Activated CD4-positive, alpha-beta T cell treated with anti-CD3 and anti-CD28 coated beads, Interleukin-2, amount 10 ng/mL, durations not matched to agents 24 days and 14 days (primary cell): ENCODE results near the gene SLFN14. TPM values are rescaled to one million over a fixed set of nuclear protein-coding genes. Genes with fewer than 3 reads are reported as not detected.
A peak's percentile ranks its signal among the peaks of the same experiment; 100 is the strongest.
"Not testable (repeated sequence)": the region's sequence is repeated elsewhere in the genome, so short reads cannot be mapped to it uniquely, and the experiment has no call there.

Experiments used
- DNase-seq: peaks from one replicate; pipeline ENCODE4 v3.0.0; 2022
- H3K27ac Mint-ChIP-seq: one replicate; pipeline ENCODE4 v1.8.0; 2022; ENCODE audit warnings: mild to moderate bottlenecking, mixed read lengths
- H3K27me3 Mint-ChIP-seq: one replicate; pipeline ENCODE4 v1.8.0; 2022; ENCODE audit warnings: mixed read lengths
- H3K36me3 Mint-ChIP-seq: one replicate; pipeline ENCODE4 v1.8.0; 2022; ENCODE audit warnings: low read depth, mild to moderate bottlenecking, mixed read lengths
- H3K4me1 Mint-ChIP-seq: one replicate; pipeline ENCODE4 v1.8.0; 2021; ENCODE audit warnings: mixed read lengths
- H3K4me3 Mint-ChIP-seq: one replicate; pipeline ENCODE4 v1.8.0; 2022; ENCODE audit warnings: mild to moderate bottlenecking, moderate library complexity, mixed read lengths
- H3K9me3 Mint-ChIP-seq: one replicate; pipeline ENCODE4 v1.8.0; 2021; ENCODE audit warnings: mixed read lengths
- intact Hi-C: fragments of 100-400 bp; cut with micrococcal nuclease; formaldehyde crosslinking; loops from one replicate; pipeline ENCODE4 v1.15.1; 2023
- total RNA-seq: library from RNA; stranded (reverse); gene quantifications from 2 replicates; pipeline ENCODE4 v1.2.3, GENCODE V29; 2022

Gene SLFN14
- total RNA-seq, 1 donor from 2014 or later: 0.07 TPM

GRCh38 chr17:35548208-35548810 is 12.3 kb downstream of the SLFN14 start:
- Mint-ChIP-seq H3K4me1 (peaks cover 18% of the 10 kb centered on the region), H3K27me3 (peaks cover 9% of the 10 kb centered on the region), H3K9me3 (peaks cover 5% of the 10 kb centered on the region), H3K4me3 (no peak overlapping the region), H3K27ac (no peak overlapping the region), H3K36me3 (peaks cover 4% of the 10 kb centered on the region)
- no peak for DNase-seq
- intact Hi-C loops: no loop called here

GRCh38 chr17:35546487-35546886 is 14.1 kb downstream of the SLFN14 start:
- Mint-ChIP-seq H3K36me3 (peaks cover 4% of the 10 kb centered on the region), H3K4me3 (no peak overlapping the region), H3K9me3 (peaks cover 5% of the 10 kb centered on the region), H3K27me3 (peaks cover 6% of the 10 kb centered on the region), H3K4me1 (peaks cover 21% of the 10 kb centered on the region), H3K27ac (no peak overlapping the region)
- intact Hi-C loops: no loop called here
- DNase-seq: no peak

- H3K27me3 Mint-ChIP-seq: peaks cover 3% of the 10 kb centered on the region
- peaks cover 27% of the 10 kb centered on the region for H3K4me1 Mint-ChIP-seq
- no peak overlapping the region for H3K4me3 Mint-ChIP-seq
- peaks cover 4% of the 10 kb centered on the region for H3K36me3 Mint-ChIP-seq
- peaks cover 5% of the 10 kb centered on the region for H3K9me3 Mint-ChIP-seq
- H3K27ac Mint-ChIP-seq: no peak overlapping the region
- DNase-seq: no peak
- intact Hi-C loops: no loop called here
Measured at GRCh38 chr17:35545150-35545549, 15.5 kb downstream of the SLFN14 start.

GRCh38 chr17:35543856-35544255 is 16.8 kb downstream of the SLFN14 start:
- Mint-ChIP-seq H3K4me3 (no peak overlapping the region), H3K4me1 (peaks cover 36% of the 10 kb centered on the region), H3K27ac (no peak overlapping the region), H3K27me3 (peaks cover 3% of the 10 kb centered on the region), H3K9me3 (peaks cover 5% of the 10 kb centered on the region), H3K36me3 (peaks cover 4% of the 10 kb centered on the region)
- intact Hi-C loops: no loop called here
- DNase-seq: no peak

- Mint-ChIP-seq H3K27me3 (no peaks in the 10 kb centered on the region), H3K4me1 (peaks cover 43% of the 10 kb centered on the region), H3K4me3 (no peak overlapping the region)
Measured at GRCh38 chr17:35542990-35543389, 17.6 kb downstream of the SLFN14 start.

GRCh38 chr17:35541434-35541833 is 19.2 kb downstream of the SLFN14 start:
- H3K27me3 Mint-ChIP-seq: no peaks in the 10 kb centered on the region
- intact Hi-C loops: loop anchor here (2.0 kb wide), 1 partner anchor 109 kb away; the partner anchor contains the start of gene SLFN12
- DNase-seq: no peak
- H3K4me3 Mint-ChIP-seq: peak overlapping the region; percentile 90
- peaks cover 5% of the 10 kb centered on the region for H3K9me3 Mint-ChIP-seq
- peaks cover 41% of the 10 kb centered on the region for H3K4me1 Mint-ChIP-seq
- H3K27ac Mint-ChIP-seq: peak overlapping the region; percentile 95
- peaks cover 8% of the 10 kb centered on the region for H3K36me3 Mint-ChIP-seq

More at GRCh38 chr17:35542990-35543389, 17.6 kb downstream of the SLFN14 start:
- intact Hi-C loops: no loop called here
- Mint-ChIP-seq H3K9me3 (peaks cover 5% of the 10 kb centered on the region), H3K27ac (no peak overlapping the region), H3K36me3 (peaks cover 4% of the 10 kb centered on the region)
- DNase-seq: no peak

- Mint-ChIP-seq H3K4me1 (peaks cover 41% of the 10 kb centered on the region), H3K9me3 (peaks cover 5% of the 10 kb centered on the region), H3K27ac (peak overlapping the region; percentile 95), H3K27me3 (no peaks in the 10 kb centered on the region), H3K4me3 (peak overlapping the region; percentile 90), H3K36me3 (peaks cover 13% of the 10 kb centered on the region)
- intact Hi-C loops: loop anchor here (2.0 kb wide), 1 partner anchor 108 kb away; the partner anchor contains the start of gene SLFN12
- peak; percentile 81 for DNase-seq
Measured at GRCh38 chr17:35540589-35541404, 19.8 kb downstream of the SLFN14 start.

GRCh38 chr17:35539659-35540026 is 21.0 kb downstream of the SLFN14 start:
- peaks cover 37% of the 10 kb centered on the region for H3K4me1 Mint-ChIP-seq
- H3K27me3 Mint-ChIP-seq: no peaks in the 10 kb centered on the region
- H3K4me3 Mint-ChIP-seq: peak overlapping the region; percentile 84
- intact Hi-C loops: loop anchor here (1.0 to 5.0 kb wide), 3 partner anchors 107 to 268 kb away; partner anchors contain the start of genes SLFN12 and TAF15
- H3K36me3 Mint-ChIP-seq: peaks cover 14% of the 10 kb centered on the region
- peak overlapping the region; percentile 95 for H3K27ac Mint-ChIP-seq
- H3K9me3 Mint-ChIP-seq: no peaks in the 10 kb centered on the region
- peak; percentile 66 for DNase-seq

GRCh38 chr17:35537601-35538141 is 22.9 kb downstream of the SLFN14 start, which contains the start of gene SLFN12L:
Gene SLFN12L (minus strand): TSS chr17:35537678. CDS start chr17:35522364, 15,314 bp downstream.
- intact Hi-C loops: loop anchor here (1.0 to 5.0 kb wide), 10 partner anchors 31 to 366 kb away; partner anchors contain the start of genes AP2B1, SLFN11, SLFN13 and TAF15
- Mint-ChIP-seq H3K27me3 (no peaks in the 10 kb centered on the region), H3K4me3 (peak within 1 kb of the TSS; percentile 84), H3K27ac (peak within 1 kb of the TSS; percentile 99), H3K36me3 (peaks cover 22% of the 10 kb centered on the region), H3K4me1 (peaks cover 40% of the 10 kb centered on the region), H3K9me3 (no peaks in the 10 kb centered on the region)
- peak; percentile 90 for DNase-seq

- peaks cover 50% of the 10 kb centered on the region for H3K4me1 Mint-ChIP-seq
Measured at GRCh38 chr17:35536664-35537171, 23.9 kb downstream of the SLFN14 start.

GRCh38 chr17:35535406-35535805 is 25.2 kb downstream of the SLFN14 start:
- peak overlapping the region; percentile 84 for H3K4me3 Mint-ChIP-seq
- peak; percentile 64 for DNase-seq
- intact Hi-C loops: loop anchor here (5.0 kb wide), 1 partner anchor 272 kb away; the partner anchor contains the start of gene TAF15
- H3K27ac Mint-ChIP-seq: peak overlapping the region; percentile 99
- H3K9me3 Mint-ChIP-seq, H3K27me3 Mint-ChIP-seq: not testable (repeated sequence)
- peaks cover 35% of the 10 kb centered on the region for H3K36me3 Mint-ChIP-seq
- peaks cover 53% of the 10 kb centered on the region for H3K4me1 Mint-ChIP-seq

More at GRCh38 chr17:35536664-35537171, 23.9 kb downstream of the SLFN14 start:
- peak overlapping the region; percentile 84 for H3K4me3 Mint-ChIP-seq
- DNase-seq: peak; percentile 73
- intact Hi-C loops: loop anchor here (1.0 to 5.0 kb wide), 9 partner anchors 32 to 322 kb away; partner anchors contain the start of genes AP2B1, SLFN11, SLFN13 and TAF15
- H3K9me3 Mint-ChIP-seq: no peaks in the 10 kb centered on the region
- H3K36me3 Mint-ChIP-seq: peaks cover 26% of the 10 kb centered on the region
- H3K27ac Mint-ChIP-seq: peak overlapping the region; percentile 99
- no peaks in the 10 kb centered on the region for H3K27me3 Mint-ChIP-seq

GRCh38 chr17:35534576-35535093 is 26.0 kb downstream of the SLFN14 start:
- peaks cover 40% of the 10 kb centered on the region for H3K36me3 Mint-ChIP-seq
- intact Hi-C loops: loop anchor here (5.0 kb wide), 1 partner anchor 273 kb away; the partner anchor contains the start of gene TAF15
- H3K9me3 Mint-ChIP-seq: no peaks in the 10 kb centered on the region
- H3K27me3 Mint-ChIP-seq: no peaks in the 10 kb centered on the region
- DNase-seq: no peak
- H3K4me1 Mint-ChIP-seq: peaks cover 48% of the 10 kb centered on the region
- H3K27ac Mint-ChIP-seq: peak overlapping the region; percentile 99
- H3K4me3 Mint-ChIP-seq: peak overlapping the region; percentile 84

GRCh38 chr17:35531160-35531559 is 29.5 kb downstream of the SLFN14 start:
- Mint-ChIP-seq H3K4me1 (peaks cover 57% of the 10 kb centered on the region), H3K27me3 (no peaks in the 10 kb centered on the region)
- intact Hi-C loops: no loop called here

More at GRCh38 chr17:35531160-35531559, 29.5 kb downstream of the SLFN14 start:
- Mint-ChIP-seq H3K4me3 (peak overlapping the region; percentile 71), H3K9me3 (peaks cover 4% of the 10 kb centered on the region), H3K36me3 (peaks cover 65% of the 10 kb centered on the region), H3K27ac (no peak overlapping the region)
- DNase-seq: no peak
